Adrenal gland (tissue), 5 donors: Measurements from ENCODE around the gene TTC27.

Experiments
- POLR2A ChIP-seq, 2 donors: fragments of 450-650 bp; IDR thresholded peaks; one replicate each; pipeline ENCODE4 v1.6.1; 2017; ENCODE audit warnings: antibody characterized with exemption in 2 of 2, mild to moderate bottlenecking in 2 of 2, moderate library complexity in 1 of 2
- TF ChIP-seq, protein P1 (sequence below), 6 experiments: fragments of 450-650 bp in 4 of 6; fragments of 200-600 bp in 2 of 6; sonication (generic) in 1 of 6; IDR thresholded peaks; 1 replicate in 5 of 6; 2 replicates in 1 of 6; pipeline versions ENCODE4 v1.5.1 to v1.8.0; 2016 to 2021; ENCODE audit warnings: antibody characterized with exemption in 6 of 6, mild to moderate bottlenecking in 2 of 6, moderate library complexity in 1 of 6
- donor health status: DM: no; HTN: no; CAD: no.

DNA sequence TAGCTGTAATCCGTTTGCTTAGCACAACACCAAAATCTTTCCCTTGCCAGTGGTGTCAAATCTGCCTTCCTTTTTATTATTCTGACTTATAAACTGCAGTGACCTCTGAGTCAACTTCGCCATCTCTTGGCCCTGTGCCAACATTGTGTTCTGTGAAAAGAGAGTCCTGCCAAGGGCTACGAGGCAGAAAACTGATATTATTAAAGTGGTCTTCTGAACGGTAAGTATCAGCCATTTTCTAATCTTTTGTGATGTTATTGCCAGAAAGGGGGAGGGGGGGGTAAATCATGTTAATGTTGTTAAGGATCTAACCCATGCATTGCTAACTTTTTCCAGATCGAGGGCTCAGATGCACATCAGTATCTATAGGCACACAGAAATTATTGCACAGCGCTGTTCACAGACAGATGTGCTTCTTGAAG, 197.5 kb downstream of the TTC27 start:
- TF ChIP-seq, protein P1, sequence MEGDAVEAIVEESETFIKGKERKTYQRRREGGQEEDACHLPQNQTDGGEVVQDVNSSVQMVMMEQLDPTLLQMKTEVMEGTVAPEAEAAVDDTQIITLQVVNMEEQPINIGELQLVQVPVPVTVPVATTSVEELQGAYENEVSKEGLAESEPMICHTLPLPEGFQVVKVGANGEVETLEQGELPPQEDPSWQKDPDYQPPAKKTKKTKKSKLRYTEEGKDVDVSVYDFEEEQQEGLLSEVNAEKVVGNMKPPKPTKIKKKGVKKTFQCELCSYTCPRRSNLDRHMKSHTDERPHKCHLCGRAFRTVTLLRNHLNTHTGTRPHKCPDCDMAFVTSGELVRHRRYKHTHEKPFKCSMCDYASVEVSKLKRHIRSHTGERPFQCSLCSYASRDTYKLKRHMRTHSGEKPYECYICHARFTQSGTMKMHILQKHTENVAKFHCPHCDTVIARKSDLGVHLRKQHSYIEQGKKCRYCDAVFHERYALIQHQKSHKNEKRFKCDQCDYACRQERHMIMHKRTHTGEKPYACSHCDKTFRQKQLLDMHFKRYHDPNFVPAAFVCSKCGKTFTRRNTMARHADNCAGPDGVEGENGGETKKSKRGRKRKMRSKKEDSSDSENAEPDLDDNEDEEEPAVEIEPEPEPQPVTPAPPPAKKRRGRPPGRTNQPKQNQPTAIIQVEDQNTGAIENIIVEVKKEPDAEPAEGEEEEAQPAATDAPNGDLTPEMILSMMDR (IDR thresholded peaks at IDR 0.05): no peak
- TF ChIP-seq POLR2A (IDR thresholded peaks at IDR 0.05): no peak
